Measurements from ENCODE around the gene OAS3.

DNA sequence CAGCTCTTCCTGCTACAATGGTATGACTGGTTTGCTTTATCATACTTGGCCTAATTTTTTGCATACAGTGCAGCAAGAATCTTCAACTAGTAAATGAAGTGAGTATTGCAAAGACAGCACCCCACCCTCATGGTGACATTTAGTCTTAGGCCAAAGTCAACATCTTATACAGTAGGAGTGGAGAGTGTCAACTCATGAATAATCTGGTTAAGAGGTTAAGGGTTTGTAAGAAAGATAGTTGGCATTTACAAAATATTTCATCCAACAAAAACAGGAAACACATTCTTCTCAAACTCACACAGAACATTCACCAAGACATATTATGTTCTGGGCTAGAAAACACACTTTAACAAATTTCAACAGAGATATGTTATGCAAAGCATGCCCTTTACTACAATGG lies 33.7 kb upstream of the OAS3 start:
- TF ChIP-seq, protein P1, sequence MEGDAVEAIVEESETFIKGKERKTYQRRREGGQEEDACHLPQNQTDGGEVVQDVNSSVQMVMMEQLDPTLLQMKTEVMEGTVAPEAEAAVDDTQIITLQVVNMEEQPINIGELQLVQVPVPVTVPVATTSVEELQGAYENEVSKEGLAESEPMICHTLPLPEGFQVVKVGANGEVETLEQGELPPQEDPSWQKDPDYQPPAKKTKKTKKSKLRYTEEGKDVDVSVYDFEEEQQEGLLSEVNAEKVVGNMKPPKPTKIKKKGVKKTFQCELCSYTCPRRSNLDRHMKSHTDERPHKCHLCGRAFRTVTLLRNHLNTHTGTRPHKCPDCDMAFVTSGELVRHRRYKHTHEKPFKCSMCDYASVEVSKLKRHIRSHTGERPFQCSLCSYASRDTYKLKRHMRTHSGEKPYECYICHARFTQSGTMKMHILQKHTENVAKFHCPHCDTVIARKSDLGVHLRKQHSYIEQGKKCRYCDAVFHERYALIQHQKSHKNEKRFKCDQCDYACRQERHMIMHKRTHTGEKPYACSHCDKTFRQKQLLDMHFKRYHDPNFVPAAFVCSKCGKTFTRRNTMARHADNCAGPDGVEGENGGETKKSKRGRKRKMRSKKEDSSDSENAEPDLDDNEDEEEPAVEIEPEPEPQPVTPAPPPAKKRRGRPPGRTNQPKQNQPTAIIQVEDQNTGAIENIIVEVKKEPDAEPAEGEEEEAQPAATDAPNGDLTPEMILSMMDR (conservative IDR thresholded peaks at IDR 0.05) = no peak
- TF ChIP-seq EZH2 (IDR thresholded peaks at IDR 0.05; ENCODE audit: low read depth) = no peak
